HepG2 (cell line): ENCODE measurements around the gene SURF6. TPM values are rescaled to one million over a fixed set of nuclear protein-coding genes. Genes with fewer than 3 reads are reported as not detected.

Experiments
- AGO1 ChIP-seq: fragments of 200-400 bp; formaldehyde crosslinking; IDR thresholded peaks from 2 replicates; pipeline ENCODE4 v1.6.1; 2017; ENCODE audit warnings: mild to moderate bottlenecking, low read depth, low read length, moderate library complexity; ENCODE audit not compliant: poor library complexity, severe bottlenecking
- AHDC1 ChIP-seq: sonication (generic); formaldehyde crosslinking; IDR thresholded peaks from 2 replicates; pipeline ENCODE4 v1.5.1; 2020; ENCODE audit warnings: mild to moderate bottlenecking, missing genetic modification reagents, borderline replicate concordance
- CCDC6 ChIP-seq: sonication (generic); formaldehyde crosslinking; IDR thresholded peaks from 2 replicates; pipeline ENCODE4 v1.8.1; 2022; ENCODE audit warnings: mild to moderate bottlenecking, missing genetic modification reagents, moderate library complexity
- FLYWCH1 ChIP-seq: sonication (generic); formaldehyde crosslinking; IDR thresholded peaks from 2 replicates; pipeline ENCODE4 v1.8.1; 2023; ENCODE audit warnings: mild to moderate bottlenecking, missing genetic modification reagents
- KDM5B ChIP-seq: sonication (generic); formaldehyde crosslinking; IDR thresholded peaks from 2 replicates; pipeline ENCODE4 v1.4.0; 2020; ENCODE audit warnings: missing genetic modification reagents, mild to moderate bottlenecking, borderline replicate concordance
- MATR3 ChIP-seq: sonication (generic); formaldehyde crosslinking; IDR thresholded peaks from 2 replicates; pipeline ENCODE4 v1.4.0; 2020; ENCODE audit warnings: missing genetic modification reagents
- NFAT5 ChIP-seq: sonication (generic); formaldehyde crosslinking; IDR thresholded peaks from 2 replicates; pipeline ENCODE4 v1.4.0; 2020; ENCODE audit warnings: missing genetic modification reagents
- RBFOX2 ChIP-seq: fragments of 200-400 bp; formaldehyde crosslinking; IDR thresholded peaks from 2 replicates; pipeline ENCODE4 v1.6.1; 2017; ENCODE audit warnings: low read depth, mild to moderate bottlenecking, low read length
- TGIF2 ChIP-seq: IDR thresholded peaks from 2 replicates; pipeline ENCODE4 v1.6.1; 2016; ENCODE audit warnings: control low read depth, missing compliant biosample characterization
- ZBTB33 ChIP-seq: sonication (generic); formaldehyde crosslinking; IDR thresholded peaks from 2 replicates; pipeline ENCODE4 v1.4.0; 2020; ENCODE audit warnings: missing genetic modification reagents
- ZNF138 ChIP-seq: sonication (generic); formaldehyde crosslinking; IDR thresholded peaks from 2 replicates; pipeline ENCODE4 v1.5.0; 2020; ENCODE audit warnings: mild to moderate bottlenecking, low read depth, missing genetic modification reagents
- ZNF253 ChIP-seq: sonication (generic); formaldehyde crosslinking; IDR thresholded peaks from 2 replicates; pipeline ENCODE4 v1.8.0; 2022; ENCODE audit warnings: mild to moderate bottlenecking, missing genetic modification reagents, borderline replicate concordance
- ZNF329 ChIP-seq: sonication (generic); formaldehyde crosslinking; IDR thresholded peaks from 2 replicates; pipeline ENCODE4 v1.9.0; 2021; ENCODE audit warnings: low read depth, mild to moderate bottlenecking, missing genetic modification reagents
- ZNF576 ChIP-seq: sonication (generic); formaldehyde crosslinking; IDR thresholded peaks from 2 replicates; pipeline ENCODE4 v1.4.0; 2020; ENCODE audit warnings: mild to moderate bottlenecking, missing genetic modification reagents
- ZSCAN25 ChIP-seq: sonication (generic); formaldehyde crosslinking; IDR thresholded peaks from 2 replicates; pipeline ENCODE4 v1.8.0; 2022; ENCODE audit warnings: mild to moderate bottlenecking, missing genetic modification reagents
- polyA plus RNA-seq, 8 experiments: library from polyadenylated mRNA; depleted of rRNA in 3 of 8; stranded (reverse) in 7 of 8; unstranded in 1 of 8; fragments of >200 nt; fragmentation: Illumina TruSeq in 4 of 8; extraction: Trizol in 4 of 8; gene quantifications; 2 replicates each; pipeline versions ENCODE4 v1.2.1 to v1.2.3, GENCODE V29; 2011 to 2016; ENCODE audit warnings: low read depth in 4 of 8, missing spikeins in 1 of 8, mixed read lengths in 1 of 8; ENCODE audit not compliant: insufficient read depth in 1 of 8
- total RNA-seq, 5 experiments: library from RNA; depleted of rRNA; stranded (reverse); fragments of >200 nt; fragmentation: Illumina TruSeq; extraction: Trizol; gene quantifications; 2 replicates each; pipeline ENCODE4 v1.2.3, GENCODE V29; 2016; ENCODE audit warnings: low read depth in 1 of 5

The SURF6 gene
- total and polyA plus RNA-seq, 2 of the 13 experiments (the other 11 are each of a cell fraction or from before 2014, with no cell fraction given): 5.9 to 14.7 TPM

GRCh38 chr9:133347985-133348717, 12.2 kb upstream of the SURF6 start, which contains the start of the genes MED22 and RPL7A (continued):
- TF ChIP-seq ZBTB33 (CRISPR knock-in tag) (no peak; the same call in 1 of the 2 replicates), ZNF138 (CRISPR knock-in tag) (peak; percentile 81), ZNF329 (CRISPR knock-in tag) (peak; percentile 75; the same call in 1 of the 2 replicates), ZNF576 (CRISPR knock-in tag) (no peak), TGIF2 (peak; percentile 56; the same call in 1 of the 2 replicates), MATR3 (CRISPR knock-in tag) (no peak), ZNF253 (peak; percentile 35; the same call in 1 of the 2 replicates), AHDC1 (CRISPR knock-in tag) (no peak), CCDC6 (peak; percentile 69; the same call in 1 of the 2 replicates), ZSCAN25 (CRISPR knock-in tag) (no peak; the same call in none of the 2 replicates), FLYWCH1 (no peak; the same call in 1 of the 2 replicates), RBFOX2 (peak; percentile 91), NFAT5 (CRISPR knock-in tag) (no peak), KDM5B (CRISPR knock-in tag) (peak; percentile 85; the same call in 1 of the 2 replicates), AGO1 (no peak)
